ENCODE results near the gene PTK6. TPM values are rescaled to one million over a fixed set of nuclear protein-coding genes. Genes with fewer than 3 reads are reported as not detected.

The PTK6 gene
- total and polyA plus RNA-seq, 2 of the 13 experiments (the other 11 are each of a cell fraction or from before 2014, with no cell fraction given) = 0.08 TPM; not detected in 1

- no peak for TF ChIP-seq ZHX1 (CRISPR knock-in tag; IDR thresholded peaks at IDR 0.05; ENCODE audit: low read depth)
- TF ChIP-seq ZNF576 (CRISPR knock-in tag; IDR thresholded peaks at IDR 0.05) = peak; percentile 50; the same call in 1 of the 2 replicates
- TF ChIP-seq MIER3 (CRISPR knock-in tag; IDR thresholded peaks at IDR 0.05; ENCODE audit: borderline replicate concordance) = no peak
- no peak for TF ChIP-seq KMT2A (CRISPR knock-in tag; IDR thresholded peaks at IDR 0.05)
- TF ChIP-seq ZNF326 (CRISPR knock-in tag; IDR thresholded peaks at IDR 0.05; ENCODE audit: borderline replicate concordance) = no peak
- TF ChIP-seq ZNF619 (CRISPR knock-in tag; IDR thresholded peaks at IDR 0.05) = 0 out of 2 replicates have a peak, but pooled peaks have one; percentile 53
- no peak for TF ChIP-seq ARID2 (CRISPR knock-in tag; IDR thresholded peaks at IDR 0.05; ENCODE audit: borderline replicate concordance)
- TF ChIP-seq ZNF784 (CRISPR knock-in tag; IDR thresholded peaks at IDR 0.05; ENCODE audit: borderline replicate concordance) = no peak
- TF ChIP-seq ZNF414 (CRISPR knock-in tag; IDR thresholded peaks at IDR 0.05) = no peak
- TF ChIP-seq IRF1 (CRISPR knock-in tag; IDR thresholded peaks at IDR 0.05; ENCODE audit: low read depth) = no peak
- TF ChIP-seq AGO2 (optimal IDR thresholded peaks at IDR 0.05; ENCODE audit: low read depth, low read length) = peak; percentile 59
- no peak for TF ChIP-seq ZNF10 (CRISPR knock-in tag; IDR thresholded peaks at IDR 0.05; ENCODE audit: borderline replicate concordance, low read depth)
- TF ChIP-seq KAT7 (CRISPR knock-in tag; IDR thresholded peaks at IDR 0.05; ENCODE audit: borderline replicate concordance) = no peak
- TF ChIP-seq PHF8 (CRISPR knock-in tag; IDR thresholded peaks at IDR 0.05) = peak; percentile 21; the same call in 1 of the 2 replicates
- no peak for TF ChIP-seq AKAP8 (CRISPR knock-in tag; IDR thresholded peaks at IDR 0.05)
- TF ChIP-seq RBFOX2 (IDR thresholded peaks at IDR 0.05; ENCODE audit: low read depth, low read length) = peak; percentile 42; the same call in 1 of the 2 replicates
- no peak for TF ChIP-seq AFF4 (CRISPR knock-in tag; IDR thresholded peaks at IDR 0.05)
- TF ChIP-seq MTA1 (CRISPR knock-in tag; IDR thresholded peaks at IDR 0.05; ENCODE audit: borderline replicate concordance) = 0 out of 2 replicates have a peak, but pooled peaks have one; percentile 37
- TF ChIP-seq ZBTB7B (CRISPR knock-in tag; IDR thresholded peaks at IDR 0.05) = 0 out of 2 replicates have a peak, but pooled peaks have one; percentile 22
- no peak for TF ChIP-seq TGIF2 (CRISPR knock-in tag; IDR thresholded peaks at IDR 0.05)
Observed at GRCh38 chr20:63520934-63521601, 16.1 kb downstream of the PTK6 start (continued).

Measured in HepG2 (cell line).